NCI-H526 (cell line): Measurements from ENCODE around the gene LRP1.

Experiments used
- DNase-seq, 2 experiments: peaks; one replicate each; lab custom pipeline; 2025; lab: John Stamatoyannopoulos, UW

Gene LRP1

DNA sequence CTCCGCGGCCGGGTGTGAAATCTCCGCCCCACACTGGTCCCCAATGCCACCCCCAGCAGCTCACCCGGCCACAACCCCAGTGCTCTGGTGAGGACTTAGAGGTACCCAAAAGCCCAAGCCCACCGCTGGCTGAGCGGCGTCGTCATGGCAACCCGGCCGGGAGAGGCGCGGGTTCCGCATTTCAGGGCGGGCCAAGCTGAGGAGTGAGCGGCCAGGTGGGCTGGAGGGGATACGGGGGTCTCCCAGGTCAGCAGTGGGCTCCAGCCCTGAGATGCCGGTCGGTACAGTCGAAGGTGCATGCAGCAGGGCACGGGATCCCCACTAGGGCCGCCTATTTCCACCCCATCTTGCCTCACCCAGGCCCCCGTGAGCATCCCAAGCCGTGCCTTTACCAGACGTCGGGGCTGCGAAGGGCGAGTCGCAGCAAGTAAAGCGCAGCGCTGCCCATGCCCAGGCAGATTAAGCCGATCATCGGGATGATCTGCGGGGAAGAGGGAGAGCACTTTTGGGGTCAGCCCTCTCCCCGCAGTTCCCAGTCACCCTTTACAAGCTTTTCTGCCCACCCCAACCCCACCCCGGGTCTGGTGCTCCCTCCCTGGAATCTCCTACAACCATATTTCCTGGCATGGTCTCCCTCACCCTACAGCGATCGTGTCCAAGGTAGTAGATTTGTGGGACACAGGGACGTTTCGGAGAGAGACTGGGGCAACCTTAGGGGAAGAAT lies 108.1 kb downstream of the LRP1 start:
- peak in 1 of 2 experiments; percentile 73 for DNase-seq

DNA sequence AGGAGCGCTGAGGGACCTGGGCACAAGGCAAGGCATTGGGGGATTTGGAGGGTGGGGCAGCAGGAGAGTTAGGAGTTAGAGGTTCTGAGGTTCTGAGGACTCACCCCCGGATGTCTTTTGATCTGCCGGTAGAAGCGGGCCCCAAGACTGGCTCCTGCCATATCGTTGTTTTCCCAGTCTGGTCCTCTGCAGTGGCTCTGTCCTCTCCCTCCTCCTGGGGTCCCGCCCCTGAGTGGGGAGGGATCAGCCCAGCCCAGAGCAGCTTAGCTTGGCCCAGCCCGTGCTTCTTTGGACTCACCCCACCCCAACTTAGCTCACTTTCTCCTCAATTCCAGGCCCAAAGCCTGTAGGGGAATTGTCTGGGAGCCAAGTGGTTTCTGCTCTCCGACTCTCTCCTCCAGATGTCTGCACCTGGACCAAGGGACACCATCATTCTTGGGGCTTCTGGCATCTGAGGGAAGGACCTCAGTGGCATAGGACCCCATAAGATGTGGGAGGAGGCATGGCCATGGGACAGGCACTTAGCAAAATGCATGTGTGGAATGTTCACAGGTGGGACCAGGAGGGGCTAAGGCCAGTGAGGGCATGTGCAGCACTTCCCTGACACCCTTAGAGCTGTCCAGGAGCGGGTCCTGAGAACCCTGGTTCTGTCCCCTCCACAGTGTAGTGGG lies 108.8 kb downstream of the LRP1 start:
- peak; percentile 43 to 71 for DNase-seq

DNA sequence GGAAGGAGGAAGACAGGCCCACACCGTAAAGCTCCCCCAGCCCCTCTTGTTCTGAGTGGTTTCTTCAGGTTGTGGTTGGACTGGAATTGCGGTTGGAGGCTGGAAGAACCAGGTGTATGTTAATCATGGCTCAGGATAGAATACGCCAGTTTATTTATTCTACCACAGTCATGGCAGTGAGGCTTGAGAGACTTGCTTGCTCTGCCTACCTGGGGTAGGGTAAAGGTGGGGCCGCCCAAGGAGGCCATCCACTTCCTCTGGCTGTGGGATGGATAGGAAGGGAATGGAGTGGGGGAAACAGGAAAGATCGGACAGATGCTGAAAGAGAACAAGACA lies 109.3 kb downstream of the LRP1 start:
- peak; percentile 92 for DNase-seq

DNA sequence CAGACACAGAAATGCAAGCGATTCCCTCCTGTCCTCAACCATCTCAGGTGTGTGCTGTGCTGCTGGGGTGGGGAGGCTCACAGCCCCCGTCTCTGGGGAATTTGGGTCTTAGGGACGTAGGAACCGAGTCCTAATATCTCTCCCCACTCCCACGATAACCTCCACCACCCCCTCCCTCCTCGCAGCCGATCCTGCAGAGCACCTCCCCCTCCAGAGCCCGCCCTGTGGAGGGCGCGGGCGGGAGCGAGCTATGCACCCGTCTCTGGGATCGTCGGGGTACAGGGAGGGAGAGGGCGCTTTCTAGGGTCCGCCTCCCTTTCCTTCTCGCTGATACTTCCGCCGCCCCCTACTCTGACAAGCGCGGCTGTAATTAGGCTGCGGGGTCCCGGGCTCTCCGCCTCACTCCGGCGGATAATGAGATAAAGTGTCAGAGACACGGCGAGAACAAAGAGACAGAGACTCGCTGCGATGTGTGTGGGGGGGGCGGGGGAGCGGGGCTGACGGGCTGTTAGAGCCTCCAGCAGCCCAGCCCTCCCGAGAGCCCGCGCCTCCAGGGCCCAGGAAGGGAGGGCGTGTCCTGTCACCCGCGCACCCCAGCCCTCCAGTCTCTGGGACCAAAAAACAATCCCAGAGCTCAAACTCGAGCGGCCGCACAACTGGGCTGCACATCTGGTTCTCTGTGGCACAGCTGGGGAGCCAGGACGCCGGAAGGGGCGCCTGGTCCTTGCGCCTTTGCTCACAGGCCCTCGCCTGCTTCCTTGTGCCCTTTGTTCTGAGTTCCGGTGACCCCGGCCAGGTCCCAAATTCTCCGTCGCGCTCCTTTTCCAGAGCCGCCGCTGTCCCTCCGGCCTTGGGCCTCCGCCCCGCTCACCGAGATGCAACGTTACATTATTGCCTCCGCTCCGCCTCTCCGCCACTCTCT lies 109.9 kb downstream of the LRP1 start:
- DNase-seq = peak; percentile 64 to 88

DNA sequence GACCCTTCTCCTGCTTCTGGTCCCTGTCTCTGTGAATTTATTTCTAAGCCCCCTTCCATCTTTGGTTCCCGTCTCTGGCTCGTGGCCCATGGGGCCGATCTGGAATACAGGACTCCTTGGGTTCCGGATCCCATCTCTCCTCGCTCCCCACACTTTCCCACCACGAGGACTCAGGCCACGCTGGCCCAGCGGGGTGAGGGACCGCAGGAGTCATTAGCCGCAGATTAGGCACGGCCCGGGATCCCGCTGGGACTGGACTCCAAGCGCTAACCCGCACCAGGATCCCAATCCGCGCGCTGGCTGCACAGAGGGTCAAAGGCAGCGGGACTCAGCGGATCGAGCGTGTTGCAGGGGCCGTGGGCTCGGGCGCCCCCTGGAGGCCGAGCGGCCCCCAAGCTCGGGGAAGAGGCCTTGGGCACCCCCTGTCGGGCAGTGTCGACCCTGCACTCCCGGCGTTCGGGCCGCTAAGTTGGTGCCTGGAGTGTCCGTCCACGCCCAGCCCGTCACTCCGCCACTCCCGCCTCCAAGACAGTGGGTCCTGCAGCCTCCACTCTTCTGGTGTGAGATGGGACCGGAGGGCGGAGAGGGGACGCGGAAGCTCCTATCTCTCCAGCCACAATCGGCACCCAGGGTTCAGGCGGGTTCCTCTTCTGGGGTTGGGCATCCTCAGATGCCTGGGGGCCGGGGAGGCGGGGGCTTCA lies 110.7 kb downstream of the LRP1 start:
- DNase-seq = peak; percentile 83 to 94

DNA sequence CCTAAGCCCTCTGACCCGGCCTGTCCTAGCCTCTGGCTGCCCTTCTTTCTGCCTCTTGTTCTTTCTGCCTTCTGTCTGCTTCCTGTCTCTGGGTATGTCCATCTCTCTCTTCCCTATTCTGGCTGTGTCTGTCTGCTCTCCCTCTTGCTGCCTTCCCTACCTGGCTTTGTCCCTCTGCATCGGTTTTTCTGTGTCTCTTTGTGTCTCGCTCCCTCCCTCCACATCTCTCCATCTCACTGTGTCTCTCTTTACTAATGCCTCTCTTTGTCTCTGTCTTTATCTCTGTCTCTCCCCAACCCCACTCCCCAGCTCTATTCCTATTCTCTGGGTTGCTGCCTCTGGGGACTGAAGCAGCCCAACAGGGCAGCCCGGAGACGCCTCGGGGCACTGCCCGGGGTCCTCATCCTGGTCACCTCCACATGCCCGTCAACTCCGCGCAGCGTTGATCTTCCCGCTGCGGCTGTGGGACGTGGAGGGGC lies 111.3 kb downstream of the LRP1 start:
- DNase-seq = peak; percentile 74 to 75

DNA sequence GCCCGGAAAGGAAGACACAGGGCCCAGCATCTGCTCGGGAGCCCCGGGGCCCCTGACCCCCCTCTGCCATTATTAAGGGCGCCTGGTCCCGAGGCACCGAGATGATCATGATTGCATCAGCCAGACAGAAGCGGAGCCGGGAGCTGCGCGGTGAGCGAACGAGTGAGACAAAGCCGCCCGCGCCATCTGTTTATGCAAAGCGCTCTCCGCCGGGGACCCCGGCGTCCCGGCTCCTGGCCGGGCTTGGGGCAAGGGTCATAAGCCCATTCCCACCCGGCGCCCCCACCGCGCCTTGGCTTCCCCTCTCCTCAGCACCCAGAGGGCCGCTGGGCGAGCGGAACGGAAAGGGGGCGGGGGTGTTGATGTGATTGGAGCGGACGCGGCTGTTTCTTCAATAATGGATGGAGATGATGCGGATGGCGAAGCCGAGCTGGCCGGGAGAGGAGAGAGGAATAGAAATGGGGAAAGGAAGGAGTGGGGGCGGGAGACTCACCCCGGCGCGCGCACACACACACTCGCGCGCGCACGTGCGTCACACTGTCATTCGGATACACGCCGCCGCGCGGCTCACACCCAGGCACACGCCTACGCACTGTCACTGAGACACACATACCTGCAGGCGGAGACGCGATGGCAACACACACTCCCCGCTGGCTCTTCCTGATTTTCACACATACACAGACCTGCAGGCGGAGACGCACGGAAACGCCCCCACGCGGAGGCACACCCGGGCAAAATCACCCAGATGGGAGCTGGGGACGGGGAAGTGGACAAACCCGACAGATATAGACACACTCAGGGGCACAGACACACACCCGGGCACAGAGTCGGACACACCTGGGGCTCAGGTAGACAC lies 112.0 kb downstream of the LRP1 start:
- peak; percentile 89 to 91 for DNase-seq

DNA sequence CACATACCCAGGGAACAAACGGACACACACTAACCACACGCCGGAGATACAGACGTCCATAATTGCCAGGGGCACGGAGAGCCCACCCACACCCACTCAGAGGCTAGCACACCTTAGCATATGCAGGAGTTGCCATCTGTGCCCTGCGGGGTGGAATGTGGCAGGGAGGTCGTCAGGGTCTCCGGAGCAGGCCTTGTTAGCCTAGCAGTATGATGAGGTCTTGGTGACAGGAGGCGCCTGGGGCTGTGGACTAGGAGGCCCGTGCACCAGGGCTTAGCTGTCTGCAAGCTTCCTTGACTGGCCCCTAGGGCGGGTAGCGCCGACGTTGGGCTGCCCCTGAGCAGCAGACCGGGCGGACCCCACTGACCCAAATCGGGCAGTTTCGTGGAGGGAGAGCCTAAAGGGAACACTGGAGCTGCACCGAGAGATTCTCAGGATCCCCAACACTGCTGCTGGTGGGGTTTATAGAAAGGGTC lies 112.7 kb downstream of the LRP1 start:
- peak; percentile 55 to 80 for DNase-seq

DNA sequence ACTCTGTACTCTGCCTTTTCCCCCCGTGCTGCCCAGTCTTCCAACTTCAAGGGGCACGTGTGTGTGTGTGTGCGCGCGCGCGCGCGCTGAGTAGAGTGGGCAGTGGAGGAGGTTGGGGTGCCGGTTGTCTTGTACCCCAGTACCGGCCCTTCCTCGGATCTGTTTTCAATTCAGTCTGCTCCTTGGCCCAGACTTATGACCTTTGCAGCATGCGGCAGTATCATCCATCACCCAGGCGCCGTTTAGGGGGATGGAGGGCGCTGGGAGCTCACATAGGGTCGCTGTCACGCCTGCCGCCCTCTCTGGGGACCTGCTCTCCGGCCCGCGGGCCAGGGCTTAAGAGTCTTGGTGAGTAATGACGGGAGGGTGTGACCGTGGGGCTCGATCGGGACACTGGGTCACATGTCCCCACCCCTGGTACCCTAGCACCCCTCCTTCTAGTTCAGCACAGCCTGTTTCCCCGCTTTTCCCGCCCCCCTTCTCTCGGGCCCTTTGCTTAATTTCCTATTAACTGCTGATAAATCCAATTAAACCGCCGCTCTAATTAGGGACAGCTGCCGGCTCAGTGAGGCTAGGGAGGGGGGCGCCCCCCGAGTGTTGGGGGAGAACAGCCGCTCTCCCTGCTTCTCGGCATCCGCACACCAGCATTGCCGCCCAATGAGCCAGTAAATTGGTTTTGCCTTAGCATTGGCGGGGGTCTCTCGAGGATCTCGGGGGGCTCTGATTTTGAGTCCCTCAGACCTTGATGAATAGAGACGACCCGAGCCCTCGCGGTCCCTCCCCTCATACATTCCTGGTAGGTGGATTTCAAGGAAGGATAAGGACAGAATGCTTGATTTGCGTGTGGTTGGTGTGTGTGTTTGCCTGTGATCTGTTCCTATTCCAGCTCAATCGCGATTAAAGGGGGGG lies 113.4 kb downstream of the LRP1 start:
- DNase-seq = peak in 1 of 2 experiments; percentile 79

DNA sequence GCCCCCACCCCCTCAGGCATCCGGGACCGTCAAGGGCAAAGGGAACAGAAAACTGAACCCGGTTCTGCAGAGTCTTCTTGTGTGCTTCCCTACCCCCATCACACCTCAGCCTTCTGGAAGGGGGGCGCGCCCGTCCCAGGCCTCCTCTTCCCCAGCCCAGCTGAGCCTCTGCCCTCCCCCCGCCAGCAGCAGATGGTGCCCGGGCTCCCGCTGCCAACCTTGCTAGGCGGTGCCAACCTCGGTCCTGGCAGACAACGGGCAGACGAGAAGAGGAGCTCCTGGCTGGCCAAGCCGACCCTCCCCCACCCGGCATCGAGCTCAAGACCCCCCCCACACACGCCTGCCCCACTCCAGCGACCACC lies 114.0 kb downstream of the LRP1 start:
- peak; percentile 88 to 95 for DNase-seq

DNA sequence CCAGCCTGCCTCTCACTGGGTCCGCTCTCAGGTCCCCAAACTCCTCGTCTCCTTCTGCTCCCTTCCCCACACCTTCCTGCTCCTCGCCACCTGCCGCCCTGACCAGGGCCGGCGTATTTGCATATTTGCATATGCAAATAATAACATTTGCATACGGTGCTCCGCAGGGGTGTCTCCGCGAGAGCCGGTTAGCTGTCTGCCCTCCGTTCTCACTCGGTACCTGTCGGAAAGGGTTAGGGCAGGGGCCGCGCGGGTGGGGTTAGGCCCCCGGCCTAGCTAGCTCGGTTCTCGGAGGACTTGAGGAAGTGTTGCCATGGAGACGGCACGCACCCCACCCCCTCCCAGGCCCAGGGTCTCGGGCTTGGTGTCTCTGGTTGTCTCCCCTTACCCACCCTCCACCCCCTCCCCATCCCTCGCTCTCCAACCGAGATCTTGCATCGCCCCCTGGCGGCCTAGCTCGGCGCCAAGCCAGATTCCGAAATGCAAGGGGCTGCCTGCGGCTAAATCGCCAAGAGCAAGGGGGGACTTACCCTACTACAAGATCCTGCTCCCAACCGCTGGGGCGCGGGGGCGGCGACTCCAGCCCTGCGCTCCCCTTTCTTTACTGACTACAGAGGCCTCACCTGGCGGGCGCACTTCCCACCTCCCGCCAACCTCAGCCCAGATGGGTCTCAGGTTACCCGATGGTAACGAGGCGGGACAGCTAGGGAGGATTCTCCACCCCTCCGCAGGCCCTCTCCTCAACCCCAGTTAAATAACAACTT lies 114.6 kb downstream of the LRP1 start:
- peak; percentile 99 to 100 for DNase-seq

DNA sequence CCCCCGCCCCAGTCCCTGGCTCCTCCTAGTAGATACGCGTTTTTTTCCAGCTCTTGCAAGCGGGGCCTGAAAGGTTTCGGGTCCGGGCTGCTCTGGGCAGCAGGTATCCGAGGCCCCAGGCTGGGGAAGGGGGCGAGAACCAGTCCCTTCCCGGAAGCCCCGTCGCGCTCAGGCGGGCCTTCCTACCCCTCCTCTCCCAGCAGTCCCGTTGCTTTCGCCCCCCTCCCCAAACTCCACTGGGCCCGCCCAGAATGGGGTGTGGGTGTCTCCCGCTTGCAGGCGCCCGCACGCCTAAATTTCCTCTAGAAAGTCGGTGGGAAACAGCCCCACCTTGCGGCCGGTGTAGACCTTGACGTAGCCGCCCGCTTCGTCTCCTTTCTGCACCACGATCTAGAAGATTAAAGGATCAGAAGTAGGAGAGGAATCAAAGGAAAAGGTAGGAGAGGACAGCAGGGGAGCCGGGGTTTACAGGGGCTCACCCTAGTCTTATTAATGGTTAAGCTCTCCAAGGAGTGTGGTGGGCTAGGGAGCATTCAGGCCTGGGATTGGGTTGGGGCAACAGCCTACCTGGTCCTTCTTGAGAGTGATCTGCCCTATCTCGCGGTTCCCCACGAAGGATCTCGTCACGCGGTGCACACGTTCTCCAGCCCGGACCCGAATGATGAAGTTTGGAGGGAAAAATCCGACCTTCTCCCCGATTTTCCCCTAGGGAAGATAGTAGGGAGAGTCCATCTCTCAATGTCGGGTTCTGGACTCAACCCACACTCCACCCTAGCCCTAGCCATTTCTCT lies 115.4 kb downstream of the LRP1 start:
- DNase-seq = peak; percentile 80 to 95

DNA sequence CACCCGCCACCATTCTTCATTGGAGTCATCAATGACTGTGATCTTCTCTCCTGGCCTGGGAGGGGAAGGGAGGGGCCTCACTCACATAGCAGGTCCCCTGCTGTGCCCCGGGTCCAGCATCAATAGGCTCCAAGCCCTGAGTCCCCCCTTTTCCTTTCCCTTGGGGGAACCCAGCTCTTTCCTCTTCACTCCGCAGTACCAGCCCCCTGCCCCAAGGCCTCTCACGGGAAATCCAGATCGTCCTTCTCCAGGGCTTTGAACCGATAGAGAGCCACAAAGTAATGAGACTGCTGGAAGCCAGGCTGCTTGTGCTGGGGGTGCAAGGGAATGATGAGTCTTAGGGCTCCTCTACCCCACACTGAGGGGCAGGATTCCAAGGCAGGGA lies 116.0 kb downstream of the LRP1 start:
- peak in 1 of 2 experiments; percentile 42 for DNase-seq

DNA sequence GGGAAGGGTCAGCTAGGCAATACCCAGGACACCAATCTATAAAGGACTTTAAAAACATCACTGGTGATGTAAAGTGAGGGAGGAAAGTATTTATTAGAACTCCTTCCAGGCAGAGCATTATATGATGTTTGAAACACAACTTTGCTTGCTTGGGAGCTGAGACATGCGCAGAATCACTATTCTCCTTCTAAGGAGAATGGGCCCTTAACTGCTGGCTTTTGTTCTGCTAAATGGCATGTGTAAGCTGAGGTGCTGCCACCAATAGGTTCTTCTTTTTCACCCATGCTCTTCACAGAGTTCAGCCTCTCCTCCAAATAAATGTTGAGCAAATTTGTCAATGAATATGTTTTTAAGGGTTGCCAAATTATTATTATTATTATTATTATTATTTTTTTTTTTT lies 118.8 kb downstream of the LRP1 start:
- no peak for DNase-seq

DNA sequence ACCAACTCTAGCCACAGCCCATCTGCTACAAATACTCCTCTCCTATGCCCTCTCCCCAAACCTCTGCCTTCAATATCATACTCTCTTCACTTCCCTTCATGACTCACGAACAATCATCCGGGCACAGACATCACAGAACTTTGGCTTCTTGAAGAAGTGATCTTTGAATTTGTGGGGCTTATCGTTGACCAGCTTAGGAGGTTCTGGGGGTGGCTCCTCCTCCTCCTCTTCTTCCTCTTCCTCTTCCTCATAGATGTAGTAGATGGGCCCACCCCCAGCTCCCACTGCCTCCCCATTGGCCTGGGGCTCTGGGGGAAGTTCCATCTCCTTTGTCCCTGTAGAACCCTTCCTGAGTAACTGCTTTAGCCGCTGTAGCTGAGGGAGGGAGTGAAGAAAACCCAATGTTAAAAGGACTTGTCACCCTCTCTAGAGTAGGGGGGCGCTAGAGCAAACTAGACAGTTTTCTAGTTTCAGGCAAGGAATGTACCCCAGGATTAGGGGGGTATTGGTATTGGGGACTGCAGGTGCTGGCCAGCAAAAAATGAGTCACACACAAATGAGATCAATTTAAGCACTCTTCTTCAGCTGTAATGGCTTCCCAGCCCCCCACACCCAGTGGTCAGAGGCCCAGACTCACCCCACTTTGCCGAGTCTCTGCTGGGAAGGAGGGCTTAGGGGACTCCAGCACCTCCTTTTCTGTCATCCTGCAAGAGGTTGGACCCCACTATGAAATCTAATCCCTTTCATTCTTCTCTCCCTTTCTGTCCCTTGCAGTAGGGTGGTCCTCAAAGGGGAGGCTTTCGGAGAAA lies 120.9 kb downstream of the LRP1 start:
- DNase-seq = no peak

DNA sequence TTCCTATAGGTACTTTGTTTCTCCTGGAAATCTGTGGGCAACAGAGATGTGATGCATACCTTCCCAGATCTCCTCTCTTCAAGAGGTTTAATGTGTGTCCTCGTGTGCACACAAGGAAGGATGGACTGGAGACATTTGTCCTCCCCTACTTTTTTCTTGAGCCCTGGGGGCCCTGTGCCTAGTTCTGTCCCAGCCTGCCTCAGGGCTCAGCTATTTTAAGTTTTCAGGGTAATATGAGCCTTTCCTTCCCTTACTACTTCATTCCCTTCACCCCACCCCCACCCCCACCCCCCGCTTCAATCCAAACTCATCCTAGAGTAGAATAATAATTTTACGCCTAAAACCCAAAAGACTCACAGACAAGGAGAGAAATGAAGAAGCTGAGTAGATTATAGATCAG lies 122.3 kb downstream of the LRP1 start:
- no peak for DNase-seq

DNA sequence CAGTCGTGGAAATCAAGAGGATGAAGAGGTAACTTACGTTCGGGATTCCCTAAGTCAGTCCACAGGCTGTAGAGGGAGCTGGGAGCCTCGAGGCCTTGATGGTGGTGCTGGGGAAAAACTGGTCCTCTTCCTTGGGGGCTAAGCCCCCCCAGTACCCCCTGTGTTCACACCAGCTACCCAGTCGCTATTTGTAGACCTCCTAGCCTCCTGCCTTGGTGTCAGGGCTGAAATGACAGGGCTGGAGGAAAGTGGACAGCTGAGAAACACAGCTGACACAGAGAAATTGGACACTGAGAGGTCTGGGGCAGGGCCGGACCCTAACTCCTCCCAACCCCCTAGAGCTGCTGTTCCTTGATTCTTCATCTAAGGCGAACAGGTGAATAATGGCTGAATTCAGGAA lies 122.7 kb downstream of the LRP1 start, which contains the start of gene STAC3:
TSS of gene STAC3 (minus strand) at position 232 of the 400 bp plus-strand sequence. CDS start 1,551 bp downstream, outside the sequence.
- DNase-seq = no peak
